Measurements from ENCODE around the gene HOXA4.

HOXA4 gene

GRCh38 chr7:27173511-27173955, 43.0 kb upstream of the HOXA4 start:
- in situ Hi-C loops (cut with MboI; ENCODE audit: low pct_unique_long_range_greater_than_20kb, low sequenced_read_pairs, unreplicated experiment) = loop anchor here (25.0 kb wide), 1 partner anchor 811 kb away; no protein-coding TSS in a partner anchor

GRCh38 chr7:27172823-27173510, 42.4 kb upstream of the HOXA4 start:
- no peak for TF ChIP-seq CTCF (IDR thresholded peaks at IDR 0.05; ENCODE audit: extremely low read depth, insufficient read depth, missing control alignments)
- DNase-seq (ENCODE audit: low spot score) = no peak
- in situ Hi-C loops (cut with MboI; ENCODE audit: low pct_unique_long_range_greater_than_20kb, low sequenced_read_pairs, unreplicated experiment) = loop anchor here (25.0 kb wide), 1 partner anchor 811 kb away; no protein-coding TSS in a partner anchor

More at GRCh38 chr7:27173511-27173955, 43.0 kb upstream of the HOXA4 start:
- no peak for DNase-seq (ENCODE audit: low spot score)
- no peak for TF ChIP-seq CTCF (IDR thresholded peaks at IDR 0.05; ENCODE audit: extremely low read depth, insufficient read depth, missing control alignments)

- no peak for TF ChIP-seq CTCF (IDR thresholded peaks at IDR 0.05; ENCODE audit: extremely low read depth, insufficient read depth, missing control alignments)
- in situ Hi-C loops (cut with MboI; ENCODE audit: low pct_unique_long_range_greater_than_20kb, low sequenced_read_pairs, unreplicated experiment) = loop anchor here (25.0 kb wide), 1 partner anchor 810 kb away; no protein-coding TSS in a partner anchor
- DNase-seq (ENCODE audit: low spot score) = no peak
These were observed 41.8 kb upstream of the HOXA4 start for GRCh38 chr7:27172315-27172774.

GRCh38 chr7:27171637-27172314, 41.2 kb upstream of the HOXA4 start:
- in situ Hi-C loops (cut with MboI; ENCODE audit: low pct_unique_long_range_greater_than_20kb, low sequenced_read_pairs, unreplicated experiment) = loop anchor here (25.0 kb wide), 1 partner anchor 809 kb away; no protein-coding TSS in a partner anchor
- no peak for TF ChIP-seq CTCF (IDR thresholded peaks at IDR 0.05; ENCODE audit: extremely low read depth, insufficient read depth, missing control alignments)

GRCh38 chr7:27171325-27171636, 40.7 kb upstream of the HOXA4 start:
- no peak for DNase-seq (ENCODE audit: low spot score)
- no peak for TF ChIP-seq CTCF (IDR thresholded peaks at IDR 0.05; ENCODE audit: extremely low read depth, insufficient read depth, missing control alignments)
- in situ Hi-C loops (cut with MboI; ENCODE audit: low pct_unique_long_range_greater_than_20kb, low sequenced_read_pairs, unreplicated experiment) = loop anchor here (25.0 kb wide), 1 partner anchor 809 kb away; no protein-coding TSS in a partner anchor

More at GRCh38 chr7:27171637-27172314, 41.2 kb upstream of the HOXA4 start:
- no peak for DNase-seq (ENCODE audit: low spot score)

GRCh38 chr7:27170426-27171324, 40.1 kb upstream of the HOXA4 start:
- no peak for TF ChIP-seq CTCF (IDR thresholded peaks at IDR 0.05; ENCODE audit: extremely low read depth, insufficient read depth, missing control alignments)
- in situ Hi-C loops (cut with MboI; ENCODE audit: low pct_unique_long_range_greater_than_20kb, low sequenced_read_pairs, unreplicated experiment) = loop anchor here (25.0 kb wide), 1 partner anchor 808 kb away; no protein-coding TSS in a partner anchor

More at GRCh38 chr7:27170426-27171324, 40.1 kb upstream of the HOXA4 start:
- DNase-seq (ENCODE audit: low spot score) = no peak
